GM21717 (cell line): ENCODE measurements around the gene EIF2B1.

ENCODE experiments used
- ATAC-seq: cut with Tn5 transposase; IDR thresholded peaks from one replicate; pipeline ENCODE4 v1.9.1; 2021; ENCODE audit warnings: mild to moderate bottlenecking, moderate library complexity; ENCODE audit not compliant: unreplicated experiment

Gene EIF2B1

GRCh38 chr12:123571343-123571813, 62.1 kb downstream of the EIF2B1 start:
- ATAC-seq, result no peak
